ENCODE data around the gene HOXD3. TPM values are rescaled to one million over a fixed set of nuclear protein-coding genes. Genes with fewer than 3 reads are reported as not detected.

Gene HOXD3
- total RNA-seq, 1 donor: 1.1 TPM

GRCh38 chr2:176124110-176124946 lies 32.8 kb upstream of the HOXD3 start:
- Histone ChIP-seq H3K4me2 (ENCODE audit: insufficient read depth, low read length) (no peak overlapping the region), H3K27me3 (ENCODE audit: insufficient read depth, low read length) (peaks cover 51% of the 10 kb centered on the region), H3K27ac (ENCODE audit: low read depth, low read length) (no peak overlapping the region), H3K36me3 (ENCODE audit: insufficient read depth, low read length) (no peaks in the 10 kb centered on the region), H3K9me3 (ENCODE audit: low read depth, low read length) (no peaks in the 10 kb centered on the region), H3K4me3 (ENCODE audit: insufficient read depth, low read length) (no peak overlapping the region), H4K20me1 (ENCODE audit: insufficient read depth, low read length) (no peaks in the 10 kb centered on the region), H3K79me2 (ENCODE audit: insufficient read depth, low read length) (no peaks in the 10 kb centered on the region), H3K4me1 (ENCODE audit: insufficient read depth, low read length) (peaks cover 18% of the 10 kb centered on the region), H2AFZ (ENCODE audit: low read length) (no peak overlapping the region)
- DNase-seq (ENCODE audit: insufficient read length, low spot score, missing footprints): peak; percentile 61
- TF ChIP-seq, protein P1, sequence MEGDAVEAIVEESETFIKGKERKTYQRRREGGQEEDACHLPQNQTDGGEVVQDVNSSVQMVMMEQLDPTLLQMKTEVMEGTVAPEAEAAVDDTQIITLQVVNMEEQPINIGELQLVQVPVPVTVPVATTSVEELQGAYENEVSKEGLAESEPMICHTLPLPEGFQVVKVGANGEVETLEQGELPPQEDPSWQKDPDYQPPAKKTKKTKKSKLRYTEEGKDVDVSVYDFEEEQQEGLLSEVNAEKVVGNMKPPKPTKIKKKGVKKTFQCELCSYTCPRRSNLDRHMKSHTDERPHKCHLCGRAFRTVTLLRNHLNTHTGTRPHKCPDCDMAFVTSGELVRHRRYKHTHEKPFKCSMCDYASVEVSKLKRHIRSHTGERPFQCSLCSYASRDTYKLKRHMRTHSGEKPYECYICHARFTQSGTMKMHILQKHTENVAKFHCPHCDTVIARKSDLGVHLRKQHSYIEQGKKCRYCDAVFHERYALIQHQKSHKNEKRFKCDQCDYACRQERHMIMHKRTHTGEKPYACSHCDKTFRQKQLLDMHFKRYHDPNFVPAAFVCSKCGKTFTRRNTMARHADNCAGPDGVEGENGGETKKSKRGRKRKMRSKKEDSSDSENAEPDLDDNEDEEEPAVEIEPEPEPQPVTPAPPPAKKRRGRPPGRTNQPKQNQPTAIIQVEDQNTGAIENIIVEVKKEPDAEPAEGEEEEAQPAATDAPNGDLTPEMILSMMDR (IDR thresholded peaks at IDR 0.05; ENCODE audit: extremely low read depth, low read depth, low read length): no peak

- DNase-seq (ENCODE audit: insufficient read length, low spot score, missing footprints): peak; percentile 47
- no peak overlapping the region for H3K4me3 ChIP-seq (ENCODE audit: insufficient read depth, low read length)
- no peaks in the 10 kb centered on the region for H3K79me2 ChIP-seq (ENCODE audit: insufficient read depth, low read length)
- TF ChIP-seq, protein P1 (IDR thresholded peaks at IDR 0.05; ENCODE audit: extremely low read depth, low read depth, low read length): no peak
- no peak overlapping the region for H3K4me2 ChIP-seq (ENCODE audit: insufficient read depth, low read length)
- H3K4me1 ChIP-seq (ENCODE audit: insufficient read depth, low read length): peaks cover 18% of the 10 kb centered on the region
- H3K9me3 ChIP-seq (ENCODE audit: low read depth, low read length): no peaks in the 10 kb centered on the region
- H3K27ac ChIP-seq (ENCODE audit: low read depth, low read length): no peak overlapping the region
- no peak overlapping the region for H2AFZ ChIP-seq (ENCODE audit: low read length)
- no peaks in the 10 kb centered on the region for H3K36me3 ChIP-seq (ENCODE audit: insufficient read depth, low read length)
- no peaks in the 10 kb centered on the region for H4K20me1 ChIP-seq (ENCODE audit: insufficient read depth, low read length)
- H3K27me3 ChIP-seq (ENCODE audit: insufficient read depth, low read length): peaks cover 43% of the 10 kb centered on the region
Measured at GRCh38 chr2:176124947-176125771, 31.9 kb upstream of the HOXD3 start.

DNA sequence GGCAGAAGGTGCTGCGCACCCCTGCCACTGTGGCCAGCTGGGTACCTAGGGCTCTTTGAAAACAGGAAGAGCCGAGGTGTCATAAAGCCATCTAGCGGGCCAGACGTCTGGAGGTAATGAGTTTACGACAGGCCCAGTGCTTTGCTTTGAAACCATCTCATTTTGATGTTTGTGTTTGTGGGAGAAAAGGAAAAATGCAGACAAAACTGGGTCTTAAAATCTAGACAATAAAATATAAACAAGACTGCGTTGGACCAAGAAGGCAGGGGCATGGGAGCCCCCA lies 31.4 kb upstream of the HOXD3 start:
- Histone ChIP-seq H4K20me1 (ENCODE audit: insufficient read depth, low read length) (no peaks in the 10 kb centered on the region), H3K36me3 (ENCODE audit: insufficient read depth, low read length) (no peaks in the 10 kb centered on the region), H3K4me2 (ENCODE audit: insufficient read depth, low read length) (no peak overlapping the region), H3K79me2 (ENCODE audit: insufficient read depth, low read length) (no peaks in the 10 kb centered on the region), H3K27me3 (ENCODE audit: insufficient read depth, low read length) (peaks cover 37% of the 10 kb centered on the region), H3K4me1 (ENCODE audit: insufficient read depth, low read length) (peaks cover 18% of the 10 kb centered on the region), H3K9me3 (ENCODE audit: low read depth, low read length) (no peaks in the 10 kb centered on the region), H3K27ac (ENCODE audit: low read depth, low read length) (no peak overlapping the region), H2AFZ (ENCODE audit: low read length) (no peak overlapping the region), H3K4me3 (ENCODE audit: insufficient read depth, low read length) (no peak overlapping the region)
- DNase-seq (ENCODE audit: insufficient read length, low spot score, missing footprints): no peak
- TF ChIP-seq, protein P1 (IDR thresholded peaks at IDR 0.05; ENCODE audit: extremely low read depth, low read depth, low read length): no peak

Data from osteoblast (primary cell).